OCI-LY7 (cell line): ENCODE data around the gene APOBEC4. TPM values are rescaled to one million over a fixed set of nuclear protein-coding genes. Genes with fewer than 3 reads are reported as not detected.
A peak's percentile ranks its signal among the peaks of the same experiment; 100 is the strongest.

Source experiments
- BruUV-seq: library from RNA; stranded (reverse); fragments of 400-500 nt; replicated peaks from 2 replicates; lab custom pipeline; 2021; lab: Mats Ljungman, UMichigan
- CTCF ChIA-PET: fragments of 300-600 bp; sonication (Branson Sonifier 250); formaldehyde crosslinking; loops from one replicate; lab custom pipeline; 2022; ENCODE audit warnings: antibody characterized with exemption; ENCODE audit not compliant: unreplicated experiment; lab: Charles Lee
- POLR2A ChIA-PET: fragments of 300-600 bp; sonication (Branson Sonifier 250); formaldehyde crosslinking; loops from one replicate; lab custom pipeline; 2022; ENCODE audit warnings: antibody characterized with exemption; lab: Charles Lee
- DNase-seq: peaks from one replicate; pipeline ENCODE4 v3.0.0-alpha.2; 2015; ENCODE audit warnings: low spot score
- H2AFZ ChIP-seq: fragments of 200-600 bp; sonication (generic), shearing (Covaris generic); 2 replicates; pipeline ENCODE4 v1.6.1; 2014; ENCODE audit warnings: mild to moderate bottlenecking, antibody characterized with exemption, low read length, moderate library complexity
- H3K27ac ChIP-seq: fragments of 200-600 bp; sonication (generic); 2 replicates; pipeline ENCODE4 v1.5.1; 2014; ENCODE audit warnings: mixed run types, low read depth, mild to moderate bottlenecking, moderate library complexity, low read length, inconsistent platforms; ENCODE audit not compliant: poor library complexity, severe bottlenecking
- H3K36me3 ChIP-seq: fragments of 200-600 bp; sonication (generic); 2 replicates; pipeline ENCODE4 v1.6.1; 2014; ENCODE audit warnings: mild to moderate bottlenecking, antibody characterized with exemption, low read length, moderate library complexity, mixed read lengths; ENCODE audit not compliant: insufficient read depth
- H3K4me1 ChIP-seq: fragments of 200-600 bp; sonication (generic); 2 replicates; pipeline ENCODE4 v1.5.1; 2014; ENCODE audit warnings: mild to moderate bottlenecking, low read length; ENCODE audit not compliant: insufficient read depth, poor library complexity, severe bottlenecking
- H3K4me2 ChIP-seq: fragments of 200-600 bp; sonication (generic); 2 replicates; pipeline ENCODE4 v1.6.1; 2014; ENCODE audit warnings: mild to moderate bottlenecking, low read length
- H3K4me3 ChIP-seq: fragments of 200-600 bp; sonication (generic); 2 replicates; pipeline ENCODE4 v1.5.1; 2014; ENCODE audit warnings: mild to moderate bottlenecking, low read depth, low read length; ENCODE audit not compliant: poor library complexity, severe bottlenecking
- H3K79me2 ChIP-seq: fragments of 200-600 bp; sonication (generic); 2 replicates; pipeline ENCODE4 v1.6.1; 2016; ENCODE audit warnings: low read depth, mild to moderate bottlenecking, low read length, moderate library complexity, mixed read lengths; ENCODE audit not compliant: insufficient read depth
- H3K9me2 ChIP-seq: fragments of 200-600 bp; sonication (generic); 2 replicates; pipeline ENCODE4 v1.6.1; 2016; ENCODE audit warnings: mild to moderate bottlenecking, low read length, mixed read lengths; ENCODE audit not compliant: insufficient read depth
- H3K9me3 ChIP-seq: fragments of 200-600 bp; sonication (generic); 2 replicates; pipeline ENCODE4 v1.6.1; 2014; ENCODE audit warnings: mild to moderate bottlenecking, mixed run types, low read length, mixed read lengths
- H4K20me1 ChIP-seq: fragments of 200-600 bp; sonication (generic); 2 replicates; pipeline ENCODE4 v1.6.1; 2014; ENCODE audit warnings: mild to moderate bottlenecking, antibody characterized with exemption, low read length, moderate library complexity, mixed read lengths; ENCODE audit not compliant: insufficient read depth
- EZH2phosphoT487 ChIP-seq: fragments of 200-600 bp; sonication (generic); IDR thresholded peaks from 2 replicates; pipeline ENCODE4 v1.6.1; 2018; ENCODE audit warnings: low read depth, borderline replicate concordance, mild to moderate bottlenecking, mixed run types, antibody characterized with exemption, low read length, moderate library complexity, mixed read lengths
- intact Hi-C: fragments of 100-400 bp; cut with micrococcal nuclease; formaldehyde crosslinking; loops from one replicate; pipeline ENCODE4 v1.10.0; 2022; ENCODE audit not compliant: unreplicated experiment
- total RNA-seq, 2 experiments: library from RNA; depleted of rRNA in 1 of 2; stranded (reverse); fragments of >200 nt in 1 of 2; shearing (Covaris generic) in 1 of 2; gene quantifications; 2 replicates each; pipeline ENCODE4 v1.2.3, GENCODE V29; 2014 to 2022
- TF ChIP-seq, protein P1 (sequence below): fragments of 200-600 bp; sonication (generic); conservative IDR thresholded peaks from 2 replicates; pipeline ENCODE4 v1.5.1; 2014; ENCODE audit warnings: mild to moderate bottlenecking, antibody characterized with exemption, low read length, moderate library complexity, mixed read lengths

The APOBEC4 gene
- total RNA-seq, 2 experiments from 2014 or later: not detected

DNA sequence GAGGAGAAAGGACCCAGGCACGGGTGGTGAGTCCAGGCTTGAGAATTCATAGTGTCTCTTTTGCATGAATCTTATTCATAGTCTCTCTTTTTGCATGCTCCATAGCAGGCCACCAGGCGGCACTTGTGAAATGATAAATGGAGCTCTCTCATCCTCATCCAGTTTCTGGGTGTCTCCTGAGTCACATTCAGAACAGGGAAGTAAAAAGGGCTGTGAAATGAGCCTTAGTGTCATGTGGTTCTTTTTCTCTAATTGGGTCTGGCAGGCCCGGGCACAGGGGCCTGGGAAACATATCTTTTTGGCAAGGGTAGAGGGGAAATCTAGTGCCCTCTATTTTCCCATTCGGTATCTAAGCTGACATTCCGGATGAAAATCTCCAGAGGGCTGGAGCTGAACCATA, 43.8 kb downstream of the APOBEC4 start:
- CTCF ChIA-PET: interaction anchor here (1.2 kb wide), 1 partner anchor 19 kb away, joined by 4 read pairs; the partner anchor contains the start of gene NCF2
- peak; percentile 43 for DNase-seq
- peaks cover 30% of the 10 kb centered on the region for H3K4me1 ChIP-seq

DNA sequence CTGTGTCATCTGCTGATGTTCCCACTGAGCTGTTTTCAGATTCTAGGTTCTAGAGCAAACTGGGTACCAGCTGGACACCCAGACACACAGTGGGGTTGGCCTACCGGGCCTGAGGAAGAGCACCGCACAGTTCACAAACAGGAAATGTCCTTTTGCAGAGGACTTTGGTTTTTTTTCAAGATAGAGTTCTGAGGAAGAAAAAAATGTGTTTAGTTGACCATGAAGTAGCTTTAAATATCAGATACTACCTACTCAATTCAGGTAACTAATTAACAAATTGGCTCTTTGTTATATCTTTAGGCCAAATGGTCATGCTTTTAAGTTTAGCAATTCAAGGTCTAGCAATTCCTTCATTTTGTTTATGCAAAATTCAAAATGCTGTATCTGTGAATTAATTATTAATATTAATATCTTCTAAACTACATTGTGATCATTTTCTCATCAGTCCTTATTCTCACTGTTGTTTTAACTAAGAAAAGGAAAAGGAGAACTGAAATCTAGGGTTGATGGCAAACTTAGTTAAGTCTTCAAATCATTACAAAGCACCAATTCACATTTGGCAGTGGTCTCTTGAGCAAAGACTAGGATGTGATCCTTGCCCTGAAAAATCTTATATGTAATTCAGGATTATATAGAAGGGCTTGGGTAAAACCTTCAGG, 45.7 kb downstream of the APOBEC4 start:
- no peaks in the 10 kb centered on the region for H3K9me3 ChIP-seq
- DNase-seq: no peak
- BruUV-seq: no TSS peak
- intact Hi-C loops: no loop called here
- ChIA-PET CTCF (no interaction called here), POLR2A (interaction anchor here (1.0 kb wide), 2 partner anchors 9 to 17 kb away, joined by 3 to 4 read pairs; partner anchors contain the start of gene NCF2)
- H3K79me2 ChIP-seq: no peaks in the 10 kb centered on the region
- no peak overlapping the region for H3K4me2 ChIP-seq
- H3K27ac ChIP-seq: no peak overlapping the region
- peaks cover 30% of the 10 kb centered on the region for H3K4me1 ChIP-seq
- TF ChIP-seq, protein P1, sequence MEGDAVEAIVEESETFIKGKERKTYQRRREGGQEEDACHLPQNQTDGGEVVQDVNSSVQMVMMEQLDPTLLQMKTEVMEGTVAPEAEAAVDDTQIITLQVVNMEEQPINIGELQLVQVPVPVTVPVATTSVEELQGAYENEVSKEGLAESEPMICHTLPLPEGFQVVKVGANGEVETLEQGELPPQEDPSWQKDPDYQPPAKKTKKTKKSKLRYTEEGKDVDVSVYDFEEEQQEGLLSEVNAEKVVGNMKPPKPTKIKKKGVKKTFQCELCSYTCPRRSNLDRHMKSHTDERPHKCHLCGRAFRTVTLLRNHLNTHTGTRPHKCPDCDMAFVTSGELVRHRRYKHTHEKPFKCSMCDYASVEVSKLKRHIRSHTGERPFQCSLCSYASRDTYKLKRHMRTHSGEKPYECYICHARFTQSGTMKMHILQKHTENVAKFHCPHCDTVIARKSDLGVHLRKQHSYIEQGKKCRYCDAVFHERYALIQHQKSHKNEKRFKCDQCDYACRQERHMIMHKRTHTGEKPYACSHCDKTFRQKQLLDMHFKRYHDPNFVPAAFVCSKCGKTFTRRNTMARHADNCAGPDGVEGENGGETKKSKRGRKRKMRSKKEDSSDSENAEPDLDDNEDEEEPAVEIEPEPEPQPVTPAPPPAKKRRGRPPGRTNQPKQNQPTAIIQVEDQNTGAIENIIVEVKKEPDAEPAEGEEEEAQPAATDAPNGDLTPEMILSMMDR: no peak
- no peak for TF ChIP-seq EZH2phosphoT487
- no peaks in the 10 kb centered on the region for H4K20me1 ChIP-seq
- H3K4me3 ChIP-seq: no peak overlapping the region
- no peaks in the 10 kb centered on the region for H3K9me2 ChIP-seq
- peak overlapping the region; percentile 14; the same call in 1 of the 2 replicates for H2AFZ ChIP-seq
- no peaks in the 10 kb centered on the region for H3K36me3 ChIP-seq

More for the DNA sequence above, 43.8 kb downstream of the APOBEC4 start:
- Histone ChIP-seq H3K9me3 (no peaks in the 10 kb centered on the region), H3K4me3 (no peak overlapping the region), H3K4me2 (peak overlapping the region; percentile 14), H3K79me2 (no peaks in the 10 kb centered on the region), H3K27ac (no peak overlapping the region), H4K20me1 (no peaks in the 10 kb centered on the region), H2AFZ (peak overlapping the region; percentile 38; the same call in 1 of the 2 replicates), H3K9me2 (no peaks in the 10 kb centered on the region), H3K36me3 (no peaks in the 10 kb centered on the region)
- POLR2A ChIA-PET: interaction anchor here (0.6 to 1.3 kb wide), 4 partner anchors 20 to 1503 kb away, joined by 3 read pairs; no protein-coding TSS in a partner anchor
- no TSS peak for BruUV-seq
- TF ChIP-seq EZH2phosphoT487: no peak
- TF ChIP-seq, protein P1: peak; percentile 70
- intact Hi-C loops: no loop called here

DNA sequence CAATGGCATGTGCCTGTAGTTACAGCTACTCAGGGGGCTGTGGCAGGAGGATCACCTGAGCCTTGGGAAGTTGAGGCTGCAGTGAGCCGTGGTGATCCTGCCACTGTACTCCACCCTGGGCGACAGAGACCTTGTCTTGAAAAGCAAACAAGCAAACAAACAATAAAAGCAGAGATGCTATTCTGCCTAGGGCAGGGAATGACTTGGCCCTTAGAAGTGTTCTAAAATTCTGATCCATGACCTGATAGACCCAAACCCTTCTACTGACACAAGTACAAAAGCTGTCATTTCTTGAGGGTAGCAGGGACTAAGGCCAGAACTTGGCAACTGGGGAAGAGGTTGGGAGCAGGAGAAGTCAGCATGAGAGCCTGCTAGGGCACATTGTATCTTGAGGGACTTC, 47.2 kb downstream of the APOBEC4 start:
- Histone ChIP-seq H3K4me2 (no peak overlapping the region), H3K27ac (no peak overlapping the region), H3K36me3 (no peaks in the 10 kb centered on the region), H3K9me3 (no peaks in the 10 kb centered on the region), H4K20me1 (no peaks in the 10 kb centered on the region), H2AFZ (no peak overlapping the region), H3K4me1 (peaks cover 30% of the 10 kb centered on the region), H3K9me2 (no peaks in the 10 kb centered on the region), H3K79me2 (no peaks in the 10 kb centered on the region), H3K4me3 (no peak overlapping the region)
- TF ChIP-seq, protein P1: no peak
- TF ChIP-seq EZH2phosphoT487: no peak
- BruUV-seq: no TSS peak
- no peak for DNase-seq
- ChIA-PET CTCF (no interaction called here), POLR2A (no interaction called here)
- intact Hi-C loops: no loop called here
